Calu3 (cell line): ENCODE results near the gene OSTN. TPM values are rescaled to one million over a fixed set of nuclear protein-coding genes. Genes with fewer than 3 reads are reported as not detected.

Experiments
- BruUV-seq: library from RNA; stranded (reverse); fragments of 400-500 nt; replicated peaks from 2 replicates; lab custom pipeline; 2021; lab: Mats Ljungman, UMichigan
- CTCF ChIA-PET: fragments of 300-600 bp; sonication (Branson Sonifier 250); formaldehyde crosslinking; loops from one replicate; lab custom pipeline; 2022; ENCODE audit warnings: antibody characterized with exemption; lab: Charles Lee
- DNase-seq: peaks from one replicate; pipeline ENCODE4 v3.0.0; 2022
- H3K27ac Mint-ChIP-seq: one replicate; pipeline ENCODE4 v1.8.0; 2022; ENCODE audit warnings: mixed read lengths; ENCODE audit not compliant: unreplicated experiment
- H3K27me3 Mint-ChIP-seq: one replicate; pipeline ENCODE4 v1.8.0; 2022; ENCODE audit warnings: mixed read lengths; ENCODE audit not compliant: unreplicated experiment
- H3K36me3 Mint-ChIP-seq: one replicate; pipeline ENCODE4 v1.8.0; 2022; ENCODE audit warnings: mild to moderate bottlenecking, moderate library complexity, mixed read lengths; ENCODE audit not compliant: insufficient read depth, unreplicated experiment
- H3K4me1 Mint-ChIP-seq: one replicate; pipeline ENCODE4 v1.8.0; 2022; ENCODE audit warnings: mild to moderate bottlenecking, low read depth, mixed read lengths; ENCODE audit not compliant: unreplicated experiment
- H3K4me3 Mint-ChIP-seq: one replicate; pipeline ENCODE4 v1.8.0; 2022; ENCODE audit warnings: mild to moderate bottlenecking, low read depth, moderate library complexity, mixed read lengths; ENCODE audit not compliant: unreplicated experiment
- H3K9me3 Mint-ChIP-seq: one replicate; pipeline ENCODE4 v1.8.0; 2022; ENCODE audit warnings: low read depth, mixed read lengths; ENCODE audit not compliant: unreplicated experiment
- CTCF ChIP-seq: fragments of 200-600 bp; IDR thresholded peaks from one replicate; pipeline ENCODE4 v1.8.0; 2022; ENCODE audit warnings: antibody characterized with exemption; ENCODE audit not compliant: unreplicated experiment
- intact Hi-C: fragments of 100-400 bp; cut with micrococcal nuclease; formaldehyde crosslinking; loops from one replicate; pipeline ENCODE4 v1.10.0; 2022; ENCODE audit not compliant: unreplicated experiment
- total RNA-seq: library from RNA; stranded (reverse); gene quantifications from 2 replicates; pipeline ENCODE4 v1.2.3, GENCODE V29; 2022

Gene OSTN
- total RNA-seq, 1 experiment from 2014 or later, result not detected

DNA sequence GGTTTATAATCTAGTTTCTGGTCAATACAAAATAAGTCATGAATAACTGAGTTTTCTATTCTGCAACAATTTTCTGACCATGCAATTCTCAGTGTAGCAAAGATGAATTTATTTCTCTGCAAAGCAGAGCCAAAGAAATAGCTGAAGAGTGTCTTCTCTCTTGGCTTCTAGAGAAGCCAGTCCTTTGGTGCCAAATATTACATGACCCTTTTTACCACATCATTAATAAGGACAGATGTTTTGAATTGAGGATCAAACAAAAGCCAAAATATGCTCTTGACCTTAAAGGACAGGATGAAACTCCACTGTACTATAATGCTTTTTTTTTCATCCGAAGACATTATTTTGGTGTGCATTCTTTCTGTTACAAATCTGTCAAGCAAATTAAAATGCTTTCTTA lies 40.2 kb upstream of the OSTN start:
- no peak for DNase-seq
- Mint-ChIP-seq H3K27me3 (no peaks in the 10 kb centered on the region), H3K36me3 (no peaks in the 10 kb centered on the region), H3K27ac (no peak overlapping the region), H3K4me3 (no peak overlapping the region), H3K4me1 (no peaks in the 10 kb centered on the region), H3K9me3 (peaks cover 13% of the 10 kb centered on the region)
- intact Hi-C loops, result no loop called here
- BruUV-seq, result no TSS peak
- no peak for TF ChIP-seq CTCF
- CTCF ChIA-PET, result interaction anchor here (0.6 kb wide), 1 partner anchor 61 kb away, joined by 3 read pairs; no protein-coding TSS in a partner anchor

DNA sequence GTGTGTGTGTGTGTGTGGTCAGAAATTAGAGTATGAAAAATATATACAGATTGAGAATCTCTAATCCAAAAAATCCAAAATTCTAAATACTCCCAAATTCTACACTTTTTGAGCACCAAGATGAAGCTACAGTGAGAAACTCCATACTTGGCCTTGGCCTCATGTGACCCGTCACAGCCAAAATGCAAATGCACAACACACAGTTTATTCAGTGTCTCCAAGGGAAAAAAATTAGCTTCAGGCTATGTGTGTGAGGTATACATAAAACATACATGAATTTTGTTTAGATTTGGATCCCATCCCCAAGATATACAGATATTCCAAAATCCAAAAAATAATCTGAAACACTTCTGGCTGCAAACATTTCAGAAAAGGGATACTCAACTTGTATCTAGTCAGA lies 33.2 kb upstream of the OSTN start:
- no peak for TF ChIP-seq CTCF

GRCh38 chr3:191166368-191166767 lies 32.7 kb upstream of the OSTN start:
- intact Hi-C loops, result no loop called here
- no peaks in the 10 kb centered on the region for H3K27me3 Mint-ChIP-seq
- no TSS peak for BruUV-seq
- H3K27ac Mint-ChIP-seq, result no peak overlapping the region
- no peaks in the 10 kb centered on the region for H3K4me1 Mint-ChIP-seq
- H3K4me3 Mint-ChIP-seq, result no peak overlapping the region
- DNase-seq, result no peak
- H3K36me3 Mint-ChIP-seq, result no peaks in the 10 kb centered on the region
- CTCF ChIA-PET, result interaction anchor here (0.7 kb wide), 1 partner anchor 494 kb away, joined by 3 read pairs; no protein-coding TSS in a partner anchor
- no peak for TF ChIP-seq CTCF
- H3K9me3 Mint-ChIP-seq, result no peaks in the 10 kb centered on the region

More for the DNA sequence above, 33.2 kb upstream of the OSTN start:
- H3K9me3 Mint-ChIP-seq, result no peaks in the 10 kb centered on the region
- intact Hi-C loops, result no loop called here
- no peak for DNase-seq
- CTCF ChIA-PET, result interaction anchor here (0.7 kb wide), 1 partner anchor 495 kb away, joined by 3 read pairs; no protein-coding TSS in a partner anchor
- H3K27ac Mint-ChIP-seq, result no peak overlapping the region
- H3K4me1 Mint-ChIP-seq, result no peaks in the 10 kb centered on the region
- H3K4me3 Mint-ChIP-seq, result no peak overlapping the region
- BruUV-seq, result no TSS peak
- H3K36me3 Mint-ChIP-seq, result no peaks in the 10 kb centered on the region
- H3K27me3 Mint-ChIP-seq, result no peaks in the 10 kb centered on the region

DNA sequence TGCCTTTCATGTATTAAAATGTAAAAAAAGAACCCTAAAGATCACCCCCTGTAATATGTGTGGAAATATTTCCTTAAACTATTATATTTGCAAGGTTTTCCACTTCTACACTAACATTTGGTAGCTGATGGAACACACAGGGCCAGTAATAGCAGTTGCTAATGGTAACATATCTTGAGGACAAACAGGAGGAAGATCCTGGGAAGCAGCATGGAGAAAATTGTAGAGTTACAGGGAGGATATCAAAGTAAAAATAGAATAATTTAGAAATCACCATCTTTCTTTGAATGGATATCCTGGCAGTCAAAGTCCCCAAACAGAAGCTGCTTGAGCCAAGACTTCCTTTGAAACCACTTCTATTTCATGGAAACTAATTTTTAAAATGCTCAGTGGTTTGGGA lies 29.5 kb upstream of the OSTN start:
- Mint-ChIP-seq H3K27me3 (no peaks in the 10 kb centered on the region), H3K9me3 (no peaks in the 10 kb centered on the region), H3K36me3 (no peaks in the 10 kb centered on the region), H3K4me3 (no peak overlapping the region), H3K4me1 (no peaks in the 10 kb centered on the region), H3K27ac (no peak overlapping the region)
- no TSS peak for BruUV-seq
- TF ChIP-seq CTCF, result no peak
- CTCF ChIA-PET, result no interaction called here
- DNase-seq, result no peak
- intact Hi-C loops, result no loop called here
